MM.1S (cell line): Measurements from ENCODE around the gene CAPZA2.
A peak's percentile ranks its signal among the peaks of the same experiment; 100 is the strongest.
"Not testable (repeated sequence)": the region's sequence is repeated elsewhere in the genome, so short reads cannot be mapped to it uniquely, and the experiment has no call there.

Experiments
- DNase-seq: peaks from one replicate; pipeline ENCODE4 v3.0.0-alpha.2; 2015
- H2AFZ ChIP-seq: fragments of 300-600 bp; sonication (generic); 2 replicates; pipeline ENCODE4 v1.6.0; 2016; ENCODE audit warnings: antibody characterized with exemption, low read length
- H3F3A ChIP-seq: fragments of 300-600 bp; sonication (generic); 2 replicates; pipeline ENCODE4 v1.6.1; 2016; ENCODE audit warnings: mild to moderate bottlenecking, antibody characterized with exemption, low read length, moderate library complexity, mixed read lengths; ENCODE audit not compliant: insufficient read depth
- H3K27ac ChIP-seq: fragments of 300-600 bp; sonication (generic); 2 replicates; pipeline ENCODE4 v1.5.1; 2016; ENCODE audit warnings: mild to moderate bottlenecking, low read length
- H3K27me3 ChIP-seq: fragments of 300-600 bp; sonication (generic); replicated peaks from 2 replicates; pipeline ENCODE4 v1.6.0; 2016; ENCODE audit warnings: low read length; ENCODE audit not compliant: insufficient read depth
- H3K36me3 ChIP-seq: fragments of 300-600 bp; sonication (generic); replicated peaks from 2 replicates; pipeline ENCODE4 v1.6.1; 2016; ENCODE audit warnings: mild to moderate bottlenecking, low read length, mixed read lengths; ENCODE audit not compliant: insufficient read depth
- H3K4me1 ChIP-seq: fragments of 300-600 bp; sonication (generic); 2 replicates; pipeline ENCODE4 v1.6.1; 2016; ENCODE audit warnings: low read length, mixed read lengths
- H3K4me2 ChIP-seq: fragments of 300-600 bp; sonication (generic); 2 replicates; pipeline ENCODE4 v1.6.0; 2016; ENCODE audit warnings: low read depth, low read length
- H3K4me3 ChIP-seq: fragments of 300-600 bp; sonication (generic); 2 replicates; pipeline ENCODE4 v1.5.1; 2016; ENCODE audit warnings: low read length, mixed read lengths
- H3K79me2 ChIP-seq: fragments of 300-600 bp; sonication (generic); 2 replicates; pipeline ENCODE4 v1.6.1; 2016; ENCODE audit warnings: mixed run types, low read length, mixed read lengths
- H3K9ac ChIP-seq: fragments of 300-600 bp; sonication (generic); 2 replicates; pipeline ENCODE4 v1.6.1; 2016; ENCODE audit warnings: low read length, mixed read lengths
- H3K9me2 ChIP-seq: fragments of 300-600 bp; sonication (generic); replicated peaks from 2 replicates; pipeline ENCODE4 v1.6.1; 2016; ENCODE audit warnings: mild to moderate bottlenecking, low read length, mixed read lengths; ENCODE audit not compliant: insufficient read depth
- H3K9me3 ChIP-seq: fragments of 300-600 bp; sonication (generic); replicated peaks from 2 replicates; pipeline ENCODE4 v1.6.1; 2016; ENCODE audit warnings: mild to moderate bottlenecking, low read length, mixed read lengths; ENCODE audit not compliant: insufficient read depth
- H4K20me1 ChIP-seq: fragments of 300-600 bp; sonication (generic); 2 replicates; pipeline ENCODE4 v1.6.1; 2016; ENCODE audit warnings: mild to moderate bottlenecking, low read length, moderate library complexity, mixed read lengths; ENCODE audit not compliant: insufficient read depth
- CTCF ChIP-seq: fragments of 300-600 bp; sonication (generic); IDR thresholded peaks from 2 replicates; pipeline ENCODE4 v1.5.1; 2016; ENCODE audit warnings: antibody characterized with exemption, low read length, mixed read lengths
- EZH2 ChIP-seq: fragments of 300-600 bp; sonication (generic); optimal IDR thresholded peaks from 2 replicates; pipeline ENCODE3; 2017; ENCODE audit warnings: low read depth, mild to moderate bottlenecking, antibody characterized with exemption, low read length, mixed read lengths
- EZH2phosphoT487 ChIP-seq: fragments of 300-600 bp; sonication (generic); IDR thresholded peaks from 2 replicates; pipeline ENCODE4 v1.6.1; 2018; ENCODE audit warnings: antibody characterized with exemption, low read length

The CAPZA2 gene

GRCh38 chr7:116969371-116969902 is 107.0 kb downstream of the CAPZA2 start:
- Histone ChIP-seq H3K9me2 (no peaks in the 10 kb centered on the region), H2AFZ (no peak overlapping the region), H3K79me2 (peaks cover 71% of the 10 kb centered on the region), H3K9me3 (no peaks in the 10 kb centered on the region), H3K4me3 (no peak overlapping the region), H3K27me3 (no peaks in the 10 kb centered on the region), H3K36me3 (no peaks in the 10 kb centered on the region), H3K4me2 (no peak overlapping the region), H3K27ac (no peak overlapping the region), H4K20me1 (no peaks in the 10 kb centered on the region), H3K9ac (no peak overlapping the region), H3K4me1 (peaks cover 26% of the 10 kb centered on the region), H3F3A (peaks cover 12% of the 10 kb centered on the region)
- DNase-seq = no peak
- TF ChIP-seq EZH2 = no peak
- no peak for TF ChIP-seq EZH2phosphoT487
- TF ChIP-seq CTCF = no peak

- Histone ChIP-seq H3F3A (peaks cover 12% of the 10 kb centered on the region), H3K79me2 (peaks cover 66% of the 10 kb centered on the region), H3K4me1 (peaks cover 26% of the 10 kb centered on the region), H3K27me3 (no peaks in the 10 kb centered on the region), H3K36me3 (no peaks in the 10 kb centered on the region), H2AFZ (0 out of 2 replicates have a peak overlapping the region, but pooled peaks have one; percentile 11), H3K9ac (peak overlapping the region; percentile 11; the same call in 1 of the 2 replicates), H3K9me2 (no peaks in the 10 kb centered on the region), H3K4me3 (peak overlapping the region; percentile 8; the same call in 1 of the 2 replicates), H4K20me1 (no peaks in the 10 kb centered on the region), H3K9me3 (no peaks in the 10 kb centered on the region), H3K4me2 (peak overlapping the region; percentile 75), H3K27ac (peak overlapping the region; percentile 59; the same call in 1 of the 2 replicates)
- DNase-seq = peak; percentile 75
- no peak for TF ChIP-seq EZH2
- TF ChIP-seq CTCF = no peak
- TF ChIP-seq EZH2phosphoT487 = no peak
Measured at GRCh38 chr7:116970238-116970910, 108.0 kb downstream of the CAPZA2 start.

GRCh38 chr7:116971153-116971552 is 108.8 kb downstream of the CAPZA2 start:
- H3K9me3 ChIP-seq, H3K36me3 ChIP-seq, H2AFZ ChIP-seq, H3K9me2 ChIP-seq, H4K20me1 ChIP-seq, H3K27me3 ChIP-seq: not testable (repeated sequence)
- peak; percentile 51 for DNase-seq
- peaks cover 61% of the 10 kb centered on the region for H3K79me2 ChIP-seq
- H3F3A ChIP-seq = peaks cover 12% of the 10 kb centered on the region
- H3K4me1 ChIP-seq = peaks cover 26% of the 10 kb centered on the region
- peak overlapping the region; percentile 59; the same call in 1 of the 2 replicates for H3K27ac ChIP-seq
- peak overlapping the region; percentile 11; the same call in 1 of the 2 replicates for H3K9ac ChIP-seq
- peak overlapping the region; percentile 8; the same call in 1 of the 2 replicates for H3K4me3 ChIP-seq
- peak overlapping the region; percentile 75 for H3K4me2 ChIP-seq
